ENCODE data around the gene ISYNA1. TPM values are rescaled to one million over a fixed set of nuclear protein-coding genes. Genes with fewer than 3 reads are reported as not detected.
A peak's percentile ranks its signal among the peaks of the same experiment; 100 is the strongest.

Gene ISYNA1
- total and polyA plus RNA-seq, 2 of the 13 experiments (the other 11 are each of a cell fraction or from before 2014, with no cell fraction given), result 29.6 to 48.5 TPM

DNA sequence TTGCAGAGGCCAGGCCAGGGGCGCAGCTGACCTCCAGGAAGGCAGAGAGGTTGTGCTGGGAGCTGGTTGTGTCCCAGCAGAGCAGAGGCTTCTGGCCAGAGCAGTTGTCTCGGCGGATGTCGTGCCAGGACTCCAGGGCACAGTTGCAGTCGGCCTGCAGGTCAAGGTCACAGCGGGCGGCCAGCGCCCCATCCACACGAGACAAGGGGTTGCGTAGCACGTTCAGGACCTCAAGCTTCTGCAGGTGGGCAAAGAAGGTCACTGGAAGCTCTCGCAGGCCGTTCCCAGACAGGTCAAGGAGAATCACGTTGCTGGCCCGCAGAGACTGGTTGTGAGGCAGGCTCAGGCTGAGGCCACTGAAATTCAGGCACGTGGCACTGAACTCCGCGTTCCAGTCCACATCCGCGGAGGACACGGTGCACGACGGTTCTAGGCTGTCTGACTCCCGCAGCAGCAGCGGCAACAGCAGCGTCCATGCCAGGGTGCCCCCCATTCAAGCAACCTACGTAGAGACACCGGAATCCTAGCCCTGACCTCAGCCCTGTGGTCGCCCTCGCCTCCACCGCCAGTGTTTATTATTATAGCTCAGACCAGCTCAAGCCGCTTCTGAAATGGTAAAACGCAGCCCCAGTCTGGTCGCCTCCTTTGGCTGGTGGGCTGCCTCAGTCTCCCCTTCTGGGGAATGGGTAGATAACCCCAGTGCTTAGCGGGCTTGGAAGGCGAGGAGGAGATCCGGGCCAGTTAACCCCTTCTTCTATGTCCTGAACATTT is 41.3 kb downstream of the ISYNA1 start (continued):
- TF ChIP-seq SOX5 (CRISPR knock-in tag; IDR thresholded peaks at IDR 0.05; ENCODE audit: borderline replicate concordance), result no peak
- TF ChIP-seq ZBTB20 (CRISPR knock-in tag; IDR thresholded peaks at IDR 0.05; ENCODE audit: borderline replicate concordance, low read depth), result peak; percentile 22; the same call in 1 of the 2 replicates
- TF ChIP-seq EEA1 (CRISPR knock-in tag; IDR thresholded peaks at IDR 0.05; ENCODE audit: borderline replicate concordance), result no peak
- TF ChIP-seq CEBPZ (IDR thresholded peaks at IDR 0.05; ENCODE audit: low read length), result no peak
- no peak for TF ChIP-seq ZNF747 (CRISPR knock-in tag; IDR thresholded peaks at IDR 0.05; ENCODE audit: borderline replicate concordance)
- TF ChIP-seq NFIC (IDR thresholded peaks at IDR 0.05; ENCODE audit: low read length), result no peak
- no peak for TF ChIP-seq ZNF615 (CRISPR knock-in tag; IDR thresholded peaks at IDR 0.05; ENCODE audit: borderline replicate concordance)
- no peak for TF ChIP-seq NCOA5 (CRISPR knock-in tag; IDR thresholded peaks at IDR 0.05)
- no peak for TF ChIP-seq GTF3A (CRISPR knock-in tag; conservative IDR thresholded peaks at IDR 0.05)
- TF ChIP-seq HDAC2 (CRISPR knock-in tag; IDR thresholded peaks at IDR 0.05), result peak; percentile 68; the same call in 1 of the 2 replicates
- TF ChIP-seq, protein P1, sequence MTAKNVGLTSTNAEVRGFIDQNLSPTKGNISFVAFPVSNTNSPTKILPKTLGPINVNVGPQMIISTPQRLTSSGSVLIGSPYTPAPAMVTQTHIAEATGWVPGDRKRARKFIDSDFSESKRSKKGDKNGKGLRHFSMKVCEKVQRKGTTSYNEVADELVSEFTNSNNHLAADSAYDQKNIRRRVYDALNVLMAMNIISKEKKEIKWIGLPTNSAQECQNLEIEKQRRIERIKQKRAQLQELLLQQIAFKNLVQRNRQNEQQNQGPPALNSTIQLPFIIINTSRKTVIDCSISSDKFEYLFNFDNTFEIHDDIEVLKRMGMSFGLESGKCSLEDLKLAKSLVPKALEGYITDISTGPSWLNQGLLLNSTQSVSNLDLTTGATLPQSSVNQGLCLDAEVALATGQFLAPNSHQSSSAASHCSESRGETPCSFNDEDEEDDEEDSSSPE (CRISPR knock-in tag; IDR thresholded peaks at IDR 0.05), result peak; percentile 34; the same call in 1 of the 2 replicates
- no peak for TF ChIP-seq RAD21 (CRISPR knock-in tag; IDR thresholded peaks at IDR 0.05)
- peak; percentile 22 for TF ChIP-seq HNRNPLL (IDR thresholded peaks at IDR 0.05; ENCODE audit: low read depth, low read length, poor library complexity, severe bottlenecking)
- TF ChIP-seq, protein P2, sequence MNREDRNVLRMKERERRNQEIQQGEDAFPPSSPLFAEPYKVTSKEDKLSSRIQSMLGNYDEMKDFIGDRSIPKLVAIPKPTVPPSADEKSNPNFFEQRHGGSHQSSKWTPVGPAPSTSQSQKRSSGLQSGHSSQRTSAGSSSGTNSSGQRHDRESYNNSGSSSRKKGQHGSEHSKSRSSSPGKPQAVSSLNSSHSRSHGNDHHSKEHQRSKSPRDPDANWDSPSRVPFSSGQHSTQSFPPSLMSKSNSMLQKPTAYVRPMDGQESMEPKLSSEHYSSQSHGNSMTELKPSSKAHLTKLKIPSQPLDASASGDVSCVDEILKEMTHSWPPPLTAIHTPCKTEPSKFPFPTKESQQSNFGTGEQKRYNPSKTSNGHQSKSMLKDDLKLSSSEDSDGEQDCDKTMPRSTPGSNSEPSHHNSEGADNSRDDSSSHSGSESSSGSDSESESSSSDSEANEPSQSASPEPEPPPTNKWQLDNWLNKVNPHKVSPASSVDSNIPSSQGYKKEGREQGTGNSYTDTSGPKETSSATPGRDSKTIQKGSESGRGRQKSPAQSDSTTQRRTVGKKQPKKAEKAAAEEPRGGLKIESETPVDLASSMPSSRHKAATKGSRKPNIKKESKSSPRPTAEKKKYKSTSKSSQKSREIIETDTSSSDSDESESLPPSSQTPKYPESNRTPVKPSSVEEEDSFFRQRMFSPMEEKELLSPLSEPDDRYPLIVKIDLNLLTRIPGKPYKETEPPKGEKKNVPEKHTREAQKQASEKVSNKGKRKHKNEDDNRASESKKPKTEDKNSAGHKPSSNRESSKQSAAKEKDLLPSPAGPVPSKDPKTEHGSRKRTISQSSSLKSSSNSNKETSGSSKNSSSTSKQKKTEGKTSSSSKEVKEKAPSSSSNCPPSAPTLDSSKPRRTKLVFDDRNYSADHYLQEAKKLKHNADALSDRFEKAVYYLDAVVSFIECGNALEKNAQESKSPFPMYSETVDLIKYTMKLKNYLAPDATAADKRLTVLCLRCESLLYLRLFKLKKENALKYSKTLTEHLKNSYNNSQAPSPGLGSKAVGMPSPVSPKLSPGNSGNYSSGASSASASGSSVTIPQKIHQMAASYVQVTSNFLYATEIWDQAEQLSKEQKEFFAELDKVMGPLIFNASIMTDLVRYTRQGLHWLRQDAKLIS (CRISPR knock-in tag; IDR thresholded peaks at IDR 0.05), result no peak
- TF ChIP-seq, protein P3, sequence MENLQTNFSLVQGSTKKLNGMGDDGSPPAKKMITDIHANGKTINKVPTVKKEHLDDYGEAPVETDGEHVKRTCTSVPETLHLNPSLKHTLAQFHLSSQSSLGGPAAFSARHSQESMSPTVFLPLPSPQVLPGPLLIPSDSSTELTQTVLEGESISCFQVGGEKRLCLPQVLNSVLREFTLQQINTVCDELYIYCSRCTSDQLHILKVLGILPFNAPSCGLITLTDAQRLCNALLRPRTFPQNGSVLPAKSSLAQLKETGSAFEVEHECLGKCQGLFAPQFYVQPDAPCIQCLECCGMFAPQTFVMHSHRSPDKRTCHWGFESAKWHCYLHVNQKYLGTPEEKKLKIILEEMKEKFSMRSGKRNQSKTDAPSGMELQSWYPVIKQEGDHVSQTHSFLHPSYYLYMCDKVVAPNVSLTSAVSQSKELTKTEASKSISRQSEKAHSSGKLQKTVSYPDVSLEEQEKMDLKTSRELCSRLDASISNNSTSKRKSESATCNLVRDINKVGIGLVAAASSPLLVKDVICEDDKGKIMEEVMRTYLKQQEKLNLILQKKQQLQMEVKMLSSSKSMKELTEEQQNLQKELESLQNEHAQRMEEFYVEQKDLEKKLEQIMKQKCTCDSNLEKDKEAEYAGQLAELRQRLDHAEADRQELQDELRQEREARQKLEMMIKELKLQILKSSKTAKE (CRISPR knock-in tag; IDR thresholded peaks at IDR 0.05; ENCODE audit: borderline replicate concordance), result 0 out of 2 replicates have a peak, but pooled peaks have one; percentile 33
- no peak for TF ChIP-seq NPAS2 (CRISPR knock-in tag; IDR thresholded peaks at IDR 0.05; ENCODE audit: borderline replicate concordance)
